NB4 (cell line): ENCODE results near the gene TNFAIP2.

Experiments
- MYC ChIP-seq: IDR thresholded peaks from 2 replicates; pipeline ENCODE4 v1.6.1; 2011; ENCODE audit warnings: low read depth, low read length
- POLR2A ChIP-seq: IDR thresholded peaks from 2 replicates; pipeline ENCODE4 v1.6.1; 2011; ENCODE audit warnings: mild to moderate bottlenecking; ENCODE audit not compliant: insufficient read length; ENCODE audit errors: extremely low read depth
- TF ChIP-seq, protein P1 (sequence below): IDR thresholded peaks from one replicate; pipeline ENCODE4 v1.5.1; 2012; ENCODE audit warnings: low read depth, low read length
- TF ChIP-seq, protein P2 (sequence below): IDR thresholded peaks from 2 replicates; pipeline ENCODE4 v1.6.1; 2011; ENCODE audit warnings: low read depth, low read length

DNA sequence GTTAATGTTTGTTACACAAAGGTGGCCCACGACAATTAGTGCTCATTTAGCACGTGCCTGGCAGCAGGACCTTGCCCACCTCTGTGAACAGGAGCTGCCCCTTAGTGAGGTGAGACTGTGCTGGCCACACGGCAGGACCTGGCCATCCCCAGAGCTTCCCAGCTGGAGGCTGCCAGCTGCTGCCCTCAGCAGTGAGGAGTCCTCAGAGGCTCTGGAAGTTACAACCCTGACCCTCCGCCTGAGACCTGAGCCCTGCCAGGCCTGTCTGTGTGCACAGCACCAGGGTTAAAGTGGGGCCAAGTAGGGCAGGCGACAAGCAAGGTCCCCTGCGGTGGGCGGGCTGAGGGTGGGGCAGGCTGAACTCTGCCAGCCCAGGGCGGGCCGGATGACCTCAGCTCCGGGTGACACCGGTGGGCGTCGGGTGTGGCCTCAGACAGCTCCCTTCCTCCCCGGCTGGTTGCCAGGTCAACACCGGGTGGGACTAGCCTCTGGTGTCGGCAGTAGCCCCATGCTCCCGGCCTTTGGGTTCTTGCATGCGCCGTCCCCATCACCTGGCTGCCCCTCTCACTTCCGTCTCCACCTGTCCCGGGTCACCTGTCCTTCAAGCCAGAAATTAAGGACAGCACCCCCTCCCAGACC lies 48.4 kb upstream of the TNFAIP2 start:
- TF ChIP-seq, protein P1, sequence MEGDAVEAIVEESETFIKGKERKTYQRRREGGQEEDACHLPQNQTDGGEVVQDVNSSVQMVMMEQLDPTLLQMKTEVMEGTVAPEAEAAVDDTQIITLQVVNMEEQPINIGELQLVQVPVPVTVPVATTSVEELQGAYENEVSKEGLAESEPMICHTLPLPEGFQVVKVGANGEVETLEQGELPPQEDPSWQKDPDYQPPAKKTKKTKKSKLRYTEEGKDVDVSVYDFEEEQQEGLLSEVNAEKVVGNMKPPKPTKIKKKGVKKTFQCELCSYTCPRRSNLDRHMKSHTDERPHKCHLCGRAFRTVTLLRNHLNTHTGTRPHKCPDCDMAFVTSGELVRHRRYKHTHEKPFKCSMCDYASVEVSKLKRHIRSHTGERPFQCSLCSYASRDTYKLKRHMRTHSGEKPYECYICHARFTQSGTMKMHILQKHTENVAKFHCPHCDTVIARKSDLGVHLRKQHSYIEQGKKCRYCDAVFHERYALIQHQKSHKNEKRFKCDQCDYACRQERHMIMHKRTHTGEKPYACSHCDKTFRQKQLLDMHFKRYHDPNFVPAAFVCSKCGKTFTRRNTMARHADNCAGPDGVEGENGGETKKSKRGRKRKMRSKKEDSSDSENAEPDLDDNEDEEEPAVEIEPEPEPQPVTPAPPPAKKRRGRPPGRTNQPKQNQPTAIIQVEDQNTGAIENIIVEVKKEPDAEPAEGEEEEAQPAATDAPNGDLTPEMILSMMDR = no peak
- TF ChIP-seq POLR2A = no peak
- TF ChIP-seq, protein P2, sequence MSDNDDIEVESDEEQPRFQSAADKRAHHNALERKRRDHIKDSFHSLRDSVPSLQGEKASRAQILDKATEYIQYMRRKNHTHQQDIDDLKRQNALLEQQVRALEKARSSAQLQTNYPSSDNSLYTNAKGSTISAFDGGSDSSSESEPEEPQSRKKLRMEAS = no peak
- no peak for TF ChIP-seq MYC
